Measurements from ENCODE around the gene ABLIM3. TPM values are rescaled to one million over a fixed set of nuclear protein-coding genes. Genes with fewer than 3 reads are reported as not detected.

The ABLIM3 gene
- total and polyA plus RNA-seq, 2 of the 8 experiments (the other 6 are each of a cell fraction or from before 2014, with no cell fraction given): 0.36 to 0.56 TPM

DNA sequence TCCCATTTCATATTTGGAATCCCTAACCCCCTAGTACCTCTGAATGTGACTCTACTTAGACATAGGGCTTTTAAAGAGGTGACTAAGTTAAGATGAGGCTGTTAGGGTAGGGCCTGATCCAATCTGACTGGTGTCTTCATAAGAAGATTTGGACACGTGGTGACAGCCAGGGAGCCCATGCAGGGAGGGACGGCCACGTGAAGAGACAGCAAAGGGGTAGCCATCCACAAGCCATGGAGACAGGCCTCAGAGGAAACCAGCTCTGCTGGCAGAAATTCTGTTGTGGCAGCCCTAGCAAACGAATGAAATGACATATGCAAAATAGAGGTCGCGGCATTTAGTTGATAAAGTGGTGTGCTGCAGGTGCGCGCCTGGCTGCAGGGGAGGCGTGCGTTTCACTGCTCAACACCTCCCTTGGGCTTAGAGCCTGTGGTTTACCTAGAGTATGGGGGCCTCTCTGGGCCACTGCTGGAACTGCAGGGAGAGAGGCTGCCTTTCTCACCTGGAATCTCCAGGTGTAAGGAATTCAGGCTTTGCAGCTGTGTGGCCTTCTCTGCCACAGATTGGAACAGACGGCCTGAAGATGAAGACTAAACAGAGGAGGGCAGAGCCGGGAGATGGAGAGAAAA, 123.3 kb downstream of the ABLIM3 start:
- Histone ChIP-seq H3K27ac (ENCODE audit: low read depth, low read length) (no peak overlapping the region), H2BK120ac (replicated peaks; ENCODE audit: low read depth, low read length) (no peak overlapping the region), H4K91ac (replicated peaks; ENCODE audit: insufficient read length, low read length) (no peak overlapping the region), H2BK12ac (ENCODE audit: low read depth, low read length) (no peak overlapping the region), H3K79me2 (ENCODE audit: control insufficient read depth in 1 of 2, insufficient read depth in 2 of 2, low read length in 2 of 2) (no peaks in the 10 kb centered on the region), H2BK15ac (ENCODE audit: low read length) (no peak overlapping the region), H2BK5ac (ENCODE audit: low read depth, low read length) (no peak overlapping the region), H4K8ac (ENCODE audit: extremely low read depth, insufficient read depth, low read length) (no peak overlapping the region; the same call in 1 of the 2 replicates), H4K5ac (ENCODE audit: insufficient read length, low read depth, low read length) (no peak overlapping the region), H3K36me3 (ENCODE audit: control insufficient read depth in 2 of 4, insufficient read depth in 4 of 4, low read length in 3 of 4) (no peaks in the 10 kb centered on the region), H3K23ac (ENCODE audit: insufficient read length) (no peak overlapping the region), H3K23me2 (ENCODE audit: low read depth, low read length) (no peaks in the 10 kb centered on the region), H3K79me1 (ENCODE audit: low read depth, low read length) (no peaks in the 10 kb centered on the region), H3K4me2 (ENCODE audit: insufficient read depth in 1 of 2, low read depth in 2 of 2, low read length in 2 of 2) (peak overlapping the region in 1 of 2 experiments; percentile 58; a peak in 2 of 4 replicates), H3K56ac (replicated peaks; ENCODE audit: insufficient read length, low read depth, low read length) (no peak overlapping the region), H3K4me1 (replicated peaks in 1 of 4; ENCODE audit: control insufficient read depth in 3 of 4, insufficient read depth in 4 of 4, low read length in 3 of 4) (no peaks in the 10 kb centered on the region), H3K18ac (ENCODE audit: extremely low read depth, low read length) (no peak overlapping the region), H2BK20ac (ENCODE audit: low read length) (no peak overlapping the region), H3K14ac (ENCODE audit: insufficient read length) (no peak overlapping the region), H3K4ac (replicated peaks; ENCODE audit: insufficient read length, low read depth, low read length) (no peak overlapping the region), H3K9me3 (ENCODE audit: insufficient read depth in 2 of 2, low read depth in 1 of 2, low read length in 1 of 2) (no peaks in the 10 kb centered on the region), H4K20me1 (replicated peaks in 1 of 2; ENCODE audit: control insufficient read depth in 1 of 2, insufficient read depth in 2 of 2, low read length in 2 of 2) (peaks cover 0 to 2% of the 10 kb centered on the region in 2 experiments), H3K27me3 (replicated peaks in 1 of 4; ENCODE audit: control insufficient read depth in 3 of 4, extremely low read depth in 1 of 4, insufficient read depth in 3 of 4, low read length in 3 of 4) (peaks cover 0 to 8% (median 5%) of the 10 kb centered on the region in 4 experiments; a peak in 6 of 7 replicates), H3K9ac (replicated peaks in 1 of 4; ENCODE audit: extremely low read depth in 1 of 4, low read depth in 3 of 4, low read length in 3 of 4) (no peak overlapping the region), H2AFZ (ENCODE audit: low read length) (peak overlapping the region; percentile 56; the same call in 1 of the 2 replicates), H2AK5ac (ENCODE audit: low read depth, low read length) (no peak overlapping the region), H3K4me3 (ENCODE audit: extremely low read depth in 1 of 4, insufficient read depth in 2 of 4, low read depth in 3 of 4, low read length in 4 of 4) (no peak overlapping the region)
- CTCF ChIA-PET (ENCODE audit: partially characterized antibody): interaction anchor here (0.6 to 7.5 kb wide), 47 partner anchors 10 to 534 kb away, joined by 3 to 88 read pairs (median 4); partner anchors contain the start of genes ABLIM3, ADRB2 and GRPEL2
- 21% methylated on average over 12 of the region's 12 CpGs; no CpG with 5 or more reads in 1 of the 2 experiments for WGBS, 2 experiments (ENCODE audit: extremely low coverage in 1 of 2, insufficient coverage in 1 of 2, insufficient read length in 1 of 2, insufficient replicate concordance in 2 of 2, low coverage in 1 of 2, low lambda C conversion rate in 2 of 2, missing lambda C conversion rate in 1 of 2)
- DNase-seq (ENCODE audit: low read depth in 1 of 2, low spot score in 2 of 2): peak; percentile 53 to 85
- FAIRE-seq: peak; percentile 84
- POLR2A ChIA-PET (ENCODE audit: partially characterized antibody): no interaction called here
- TF ChIP-seq, protein P1, sequence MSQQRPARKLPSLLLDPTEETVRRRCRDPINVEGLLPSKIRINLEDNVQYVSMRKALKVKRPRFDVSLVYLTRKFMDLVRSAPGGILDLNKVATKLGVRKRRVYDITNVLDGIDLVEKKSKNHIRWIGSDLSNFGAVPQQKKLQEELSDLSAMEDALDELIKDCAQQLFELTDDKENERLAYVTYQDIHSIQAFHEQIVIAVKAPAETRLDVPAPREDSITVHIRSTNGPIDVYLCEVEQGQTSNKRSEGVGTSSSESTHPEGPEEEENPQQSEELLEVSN (IDR thresholded peaks at IDR 0.05): peak; percentile 74; the same call in 1 of the 2 replicates
- TF ChIP-seq SP2 (IDR thresholded peaks at IDR 0.05; ENCODE audit: low read length) (no peak), RAD21 (IDR thresholded peaks at IDR 0.05 in 1 of 2, conservative IDR thresholded peaks at IDR 0.05 in 1 of 2; ENCODE audit: low read depth in 2 of 2, low read length in 2 of 2) (peak; percentile 90 to 91), TEAD4 (IDR thresholded peaks at IDR 0.05; ENCODE audit: low read depth, low read length) (peak; percentile 64), TCF12 (IDR thresholded peaks at IDR 0.05; ENCODE audit: low read depth, low read length) (peak; percentile 70; the same call in 1 of the 2 replicates), SIN3A (conservative IDR thresholded peaks at IDR 0.05 in 1 of 2, IDR thresholded peaks at IDR 0.05 in 1 of 2; ENCODE audit: low read depth in 1 of 2, low read length in 2 of 2) (peak in 1 of 2 experiments; percentile 44; a peak in 1 of 4 replicates), HDAC2 (IDR thresholded peaks at IDR 0.05; ENCODE audit: borderline replicate concordance in 1 of 2, low read depth in 2 of 2, low read length in 2 of 2) (no peak)
- TF ChIP-seq, protein P2, sequence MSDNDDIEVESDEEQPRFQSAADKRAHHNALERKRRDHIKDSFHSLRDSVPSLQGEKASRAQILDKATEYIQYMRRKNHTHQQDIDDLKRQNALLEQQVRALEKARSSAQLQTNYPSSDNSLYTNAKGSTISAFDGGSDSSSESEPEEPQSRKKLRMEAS (IDR thresholded peaks at IDR 0.05): peak; percentile 73
- TF ChIP-seq, protein P3, sequence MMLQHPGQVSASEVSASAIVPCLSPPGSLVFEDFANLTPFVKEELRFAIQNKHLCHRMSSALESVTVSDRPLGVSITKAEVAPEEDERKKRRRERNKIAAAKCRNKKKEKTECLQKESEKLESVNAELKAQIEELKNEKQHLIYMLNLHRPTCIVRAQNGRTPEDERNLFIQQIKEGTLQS (IDR thresholded peaks at IDR 0.05; ENCODE audit: insufficient read depth, low read depth, low read length): 0 out of 2 replicates have a peak, but pooled peaks have one; percentile 14
